Kidney tubule cell (primary cell): ENCODE results near the gene WDR53.
"Not testable (repeated sequence)": the region's sequence is repeated elsewhere in the genome, so short reads cannot be mapped to it uniquely, and the experiment has no call there.

Experiments used
- DNase-seq: peaks from one replicate; pipeline ENCODE4 v3.0.0-alpha.2; 2018; ENCODE audit warnings: low spot score

Gene WDR53

GRCh38 chr3:196517162-196517800 is 51.1 kb downstream of the WDR53 start:
- no peak for DNase-seq

GRCh38 chr3:196514913-196515621 is 53.3 kb downstream of the WDR53 start, which contains the start of gene SMCO1:
Gene SMCO1, minus strand, starts transcription at chr3:196515346. Its CDS starts 137 bp downstream, at chr3:196515209.
- no peak for DNase-seq

- DNase-seq = no peak
Observed at GRCh38 chr3:196514350-196514716, 54.0 kb downstream of the WDR53 start.

- peak; percentile 34 for DNase-seq
Observed at GRCh38 chr3:196513697-196514349, 54.5 kb downstream of the WDR53 start.

GRCh38 chr3:196511646-196512425 is 56.5 kb downstream of the WDR53 start:
- not testable (repeated sequence) for DNase-seq

- DNase-seq = not testable (repeated sequence)
Observed at GRCh38 chr3:196511108-196511507, 57.2 kb downstream of the WDR53 start.

GRCh38 chr3:196506687-196507086 is 61.7 kb downstream of the WDR53 start:
- no peak for DNase-seq

GRCh38 chr3:196504556-196504955 is 63.8 kb downstream of the WDR53 start:
- DNase-seq = no peak
